NCI-H526 treated with DMSO at 0.1 percent for 48 hours (cell line): ENCODE results near the gene TGFBI.

ENCODE experiments used
- DNase-seq: peaks from one replicate; lab custom pipeline; 2025; lab: John Stamatoyannopoulos, UW

The TGFBI gene

DNA sequence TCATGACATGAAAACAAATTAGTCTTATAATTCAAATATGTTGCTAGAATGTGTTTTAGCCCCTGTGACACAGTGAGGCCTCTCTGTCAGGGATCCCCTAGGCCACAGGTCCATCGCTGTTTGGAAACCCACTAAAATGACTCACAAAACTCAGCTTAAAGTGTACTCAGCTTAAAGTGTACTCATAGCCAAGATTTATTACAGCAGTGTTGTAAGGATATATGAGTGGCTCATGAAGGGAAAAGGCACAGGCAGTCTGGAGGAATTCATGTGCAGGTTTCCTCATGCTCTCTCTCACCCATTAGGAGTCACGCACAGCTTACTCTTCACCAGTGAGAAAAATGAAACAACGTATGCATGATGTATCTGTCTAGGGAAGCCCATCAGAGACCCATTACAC, 24.4 kb upstream of the TGFBI start:
- DNase-seq: no peak

DNA sequence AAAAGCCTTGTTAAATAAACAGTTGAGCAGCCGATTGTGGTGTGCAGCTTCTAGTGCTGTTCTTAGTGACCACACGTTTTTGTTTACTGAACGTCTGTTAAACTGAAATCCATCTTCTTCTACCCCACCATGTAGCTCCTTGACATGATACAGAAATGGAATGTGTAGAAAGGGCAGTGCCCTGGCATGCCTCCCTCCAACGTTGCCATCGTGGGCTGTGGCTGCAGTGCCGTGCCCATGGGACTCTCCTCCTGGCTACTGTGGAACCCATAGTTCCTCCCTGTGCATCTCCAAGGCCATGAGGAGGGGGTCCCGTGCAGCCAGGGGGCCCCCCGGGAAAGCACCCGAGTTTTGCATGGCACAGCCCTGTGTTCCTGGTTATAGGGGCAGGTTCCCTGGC, 23.3 kb upstream of the TGFBI start:
- no peak for DNase-seq

DNA sequence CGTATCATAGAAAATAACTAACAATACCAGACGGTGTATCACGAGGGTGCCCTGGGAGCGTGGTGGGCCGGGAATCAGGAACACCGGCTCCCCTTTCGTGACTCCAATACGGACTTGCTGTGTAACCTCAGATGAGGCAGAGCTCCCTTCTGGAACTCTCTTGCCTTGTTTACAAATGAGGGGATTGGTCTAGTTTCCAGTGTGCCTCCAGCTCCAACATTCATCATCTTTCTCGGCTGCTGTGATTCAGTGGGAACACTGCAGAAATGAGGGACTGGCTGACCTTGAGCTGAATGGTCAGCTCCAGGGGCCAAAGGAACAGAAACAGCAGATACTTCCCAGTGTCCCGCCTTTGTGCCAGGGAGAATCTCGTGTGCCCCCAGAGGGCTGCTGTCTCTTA, 22.6 kb upstream of the TGFBI start:
- no peak for DNase-seq

DNA sequence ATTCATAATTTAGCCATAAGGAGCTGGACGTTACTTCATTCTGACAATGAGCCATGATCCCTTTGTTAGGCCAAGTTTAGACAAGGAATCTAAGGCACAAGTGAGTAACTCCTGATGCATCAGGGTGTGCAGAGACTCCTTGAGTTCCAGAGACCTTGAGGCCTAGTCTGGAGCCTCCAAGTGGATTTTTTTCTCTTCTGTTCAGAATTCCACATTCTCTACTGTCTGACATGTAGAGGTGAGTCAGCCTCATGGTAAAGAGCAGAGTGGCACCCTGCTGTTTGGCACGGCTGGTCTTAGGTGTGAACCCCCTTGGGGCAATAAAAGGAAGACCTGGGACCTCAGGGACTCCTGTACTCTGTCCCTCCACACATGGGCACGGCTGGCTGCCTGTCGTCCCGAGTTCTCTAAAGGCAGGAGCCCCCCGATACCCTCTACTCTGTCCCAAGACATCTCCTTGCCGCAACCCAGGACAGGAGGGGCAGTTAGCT, 22.0 kb upstream of the TGFBI start:
- no peak for DNase-seq

DNA sequence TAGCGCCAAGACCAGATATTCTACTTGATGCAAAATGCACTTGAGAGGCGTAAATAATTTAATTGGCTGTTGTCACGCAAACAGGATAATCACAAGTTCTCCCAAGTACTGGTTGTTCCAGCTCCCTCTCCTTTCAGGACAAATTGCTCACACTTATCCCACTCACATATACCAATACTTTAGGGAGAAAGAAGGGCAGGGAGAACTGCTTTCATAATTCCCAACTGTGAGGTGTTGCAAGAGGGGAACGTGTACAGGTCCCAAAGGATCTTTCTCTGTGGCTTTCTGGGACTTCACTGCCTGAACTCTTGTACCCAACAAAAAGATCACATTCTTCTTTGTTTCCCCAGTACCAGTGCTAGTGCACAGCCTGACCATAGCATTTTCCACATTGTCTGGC, 21.5 kb upstream of the TGFBI start:
- no peak for DNase-seq

DNA sequence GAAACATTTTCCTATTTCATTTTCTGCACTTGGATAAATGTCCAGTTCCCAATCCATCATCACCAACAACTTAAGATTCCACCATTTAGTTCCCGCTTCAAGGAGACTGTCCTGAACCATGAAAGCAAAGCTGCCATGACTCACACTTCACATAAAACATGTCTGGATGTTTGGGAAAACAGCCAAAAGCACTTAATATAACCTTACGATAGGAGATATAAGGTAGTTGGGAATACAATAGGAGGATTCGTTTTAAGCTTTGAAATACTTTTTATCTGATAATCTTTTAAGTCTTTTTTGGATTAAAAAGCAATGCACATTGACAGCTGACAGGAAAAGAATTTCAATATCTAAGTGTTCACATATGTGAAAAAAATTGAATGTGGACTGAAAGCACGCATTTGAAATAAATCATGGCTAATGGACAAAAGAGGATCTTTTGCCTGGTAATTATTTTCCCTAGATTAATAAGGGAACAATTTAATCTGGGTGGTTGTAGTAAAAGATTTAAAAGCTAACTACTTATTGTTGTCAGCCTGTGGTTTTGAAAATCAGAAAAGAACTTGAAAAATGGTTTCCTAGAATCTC, 17.3 kb upstream of the TGFBI start:
- no peak for DNase-seq

DNA sequence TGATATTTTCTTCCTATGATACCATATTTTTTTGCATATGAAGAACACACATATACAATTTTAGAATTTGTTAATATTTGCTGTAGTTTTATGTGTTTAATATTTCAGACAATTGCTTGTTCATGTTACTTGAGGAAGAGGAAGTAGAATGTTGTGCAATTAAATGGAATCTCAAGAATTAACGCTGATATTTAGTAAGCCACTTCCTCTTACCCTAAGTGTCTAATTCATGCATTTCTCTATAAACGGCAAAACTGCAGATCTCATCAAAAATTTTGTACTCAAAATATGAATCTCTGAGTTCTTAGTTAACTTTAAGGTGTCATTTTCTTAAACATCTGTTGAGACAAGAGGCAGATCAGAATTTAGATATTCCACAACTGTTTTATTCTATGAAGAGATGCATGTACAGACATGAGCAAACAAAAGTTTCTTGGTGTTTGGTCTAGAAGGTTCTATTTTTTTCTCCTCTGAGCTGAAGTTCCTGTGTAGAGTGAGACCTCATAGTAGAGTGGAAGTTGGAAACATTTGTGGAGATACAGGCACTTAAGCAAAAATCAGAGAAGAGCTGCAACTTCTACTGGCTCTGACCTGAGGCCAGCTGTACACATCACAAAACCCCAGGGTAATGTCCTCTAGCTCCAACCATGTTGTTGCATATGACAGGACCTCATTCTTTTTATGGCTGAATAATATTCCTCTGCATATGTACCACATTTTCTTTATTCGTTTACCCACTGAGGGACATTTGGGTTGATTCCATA, 16.6 kb upstream of the TGFBI start:
- DNase-seq: no peak

DNA sequence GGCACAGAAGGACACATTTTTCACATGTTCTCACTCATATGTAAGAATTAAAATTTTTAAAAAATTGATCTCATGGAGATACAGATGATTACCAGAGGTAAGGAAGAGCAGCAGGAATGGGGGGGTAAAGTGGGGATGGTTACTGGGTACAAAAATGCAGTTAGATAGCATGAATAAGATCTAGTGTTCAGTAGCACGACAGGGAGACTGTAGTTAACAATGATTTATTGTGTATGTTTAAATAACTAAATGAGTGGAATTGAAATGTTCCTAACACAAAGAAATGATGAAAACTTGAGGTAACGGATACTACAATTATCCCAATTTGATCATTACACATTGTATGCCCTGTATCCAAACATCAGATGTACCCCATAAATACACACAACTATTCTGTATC, 15.2 kb upstream of the TGFBI start:
- no peak for DNase-seq

DNA sequence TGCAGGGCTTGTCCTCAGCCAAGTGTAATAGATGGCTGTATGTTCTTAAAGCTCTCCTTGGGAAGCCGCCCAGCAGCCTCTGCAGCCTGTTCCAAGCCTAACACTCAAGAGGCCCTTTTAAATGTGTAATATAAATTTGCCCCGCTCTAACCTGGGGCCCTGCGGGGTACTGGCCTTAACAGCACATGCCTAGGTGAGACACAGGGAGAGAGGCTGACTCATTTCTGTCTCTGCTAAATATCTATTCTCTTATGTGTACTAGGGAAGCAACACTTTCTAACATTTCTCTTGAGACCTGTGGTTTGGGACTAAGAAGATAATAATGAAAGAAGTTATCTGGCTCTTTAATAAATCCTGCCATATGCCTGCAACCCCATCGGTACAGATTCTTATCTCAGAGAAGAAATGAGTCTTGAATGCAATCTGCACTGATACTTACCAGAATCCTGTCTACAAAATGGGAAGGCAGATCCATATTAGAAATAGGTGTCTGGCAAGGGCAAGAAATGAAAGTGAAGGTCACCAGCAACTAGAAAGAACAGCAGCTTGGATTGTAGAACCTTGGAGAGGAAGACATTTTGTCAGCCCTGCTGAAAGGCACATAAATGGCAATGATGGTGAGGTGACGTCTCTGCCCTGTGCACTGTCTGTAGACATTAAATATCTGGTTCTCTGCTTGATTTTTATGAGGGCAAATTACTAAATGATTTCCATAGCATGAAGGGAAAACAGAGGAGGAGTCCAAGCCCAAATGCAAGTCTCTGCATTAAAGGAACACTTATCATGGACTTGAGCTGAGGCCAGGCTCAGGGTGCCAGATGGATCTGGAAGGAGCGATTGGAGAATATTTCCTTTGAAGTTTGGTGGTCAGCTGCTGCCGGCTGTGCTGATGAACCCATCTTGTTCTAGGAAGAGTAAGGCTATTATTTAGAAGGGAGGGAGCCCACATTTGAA, 14.5 kb upstream of the TGFBI start:
- DNase-seq: no peak

DNA sequence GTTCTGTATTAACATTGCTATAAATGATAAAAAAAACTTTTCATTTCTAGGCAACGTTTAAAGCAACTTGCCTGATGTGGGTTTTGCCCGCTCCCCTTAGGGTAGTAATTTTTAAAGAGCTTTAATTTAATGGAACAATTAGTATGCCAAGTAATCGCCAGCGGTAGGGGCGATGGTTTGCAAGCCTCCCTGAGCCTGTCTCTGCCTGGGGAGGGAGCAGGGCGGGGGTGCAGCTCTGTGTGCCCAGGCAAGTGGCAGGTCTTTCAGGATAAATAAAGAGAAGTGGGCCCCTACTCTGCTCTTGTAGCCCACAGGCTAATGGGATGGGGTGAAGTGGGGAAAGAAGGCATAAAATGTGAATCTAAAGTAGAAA, 13.8 kb upstream of the TGFBI start:
- no peak for DNase-seq

DNA sequence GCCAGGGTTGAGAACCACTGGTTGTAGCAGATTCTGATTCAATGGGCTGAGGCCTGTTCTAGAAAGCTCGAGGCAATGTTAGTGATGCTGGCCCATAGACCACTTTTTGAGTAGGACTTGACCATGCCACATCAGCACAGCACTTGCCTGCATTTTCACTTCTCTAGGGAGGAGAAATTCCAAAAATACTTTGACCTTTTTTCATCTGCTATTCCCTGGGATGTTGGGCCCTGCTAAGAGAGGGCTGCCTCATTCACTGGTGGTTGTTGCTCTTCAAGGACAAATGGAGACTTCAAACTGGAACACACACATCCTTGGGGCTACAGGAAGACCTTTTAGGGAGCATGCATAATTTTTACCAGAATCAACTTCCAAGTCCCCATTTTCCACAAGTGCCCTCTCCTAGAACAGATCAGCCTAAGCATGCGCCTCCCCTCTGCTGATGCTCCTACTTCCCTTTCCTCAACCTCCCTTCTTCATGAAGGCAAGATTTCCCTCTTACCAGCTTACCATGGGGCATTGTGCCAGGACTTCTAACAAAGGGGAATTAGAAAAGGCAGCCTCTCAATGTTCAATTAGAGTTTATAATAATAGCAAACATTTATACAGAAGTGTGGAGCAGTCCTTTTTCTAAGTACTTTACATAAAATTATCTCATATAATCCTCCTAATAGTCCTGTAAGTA, 12.7 kb upstream of the TGFBI start:
- DNase-seq: no peak

DNA sequence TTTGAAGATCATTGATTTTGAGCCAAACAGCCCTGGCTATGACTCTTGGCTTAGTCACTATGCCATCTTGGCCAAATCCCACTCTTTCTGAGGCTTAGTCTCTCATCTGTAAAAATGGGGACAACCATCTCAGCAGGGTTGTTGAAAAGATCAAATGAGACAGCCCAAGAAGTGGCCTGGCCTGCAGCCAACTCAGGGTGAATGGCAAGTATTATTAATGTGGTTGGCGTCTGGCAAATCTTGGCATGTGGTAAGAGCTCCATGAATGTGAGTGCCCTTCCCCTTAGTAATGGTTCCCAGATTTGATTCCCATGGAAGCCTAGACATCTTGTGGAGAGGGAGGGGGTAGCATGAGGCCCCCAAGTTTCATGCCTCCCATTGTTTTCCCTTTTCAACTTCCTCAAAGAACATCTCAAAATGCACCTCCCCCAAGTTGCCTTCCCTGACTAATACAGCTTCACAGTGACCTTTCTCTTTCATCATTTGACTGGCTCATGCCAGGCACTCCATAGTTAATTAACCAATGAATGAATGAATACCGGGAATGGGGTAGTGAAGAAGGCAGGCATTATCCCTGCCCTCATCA, 11.8 kb upstream of the TGFBI start:
- no peak for DNase-seq

DNA sequence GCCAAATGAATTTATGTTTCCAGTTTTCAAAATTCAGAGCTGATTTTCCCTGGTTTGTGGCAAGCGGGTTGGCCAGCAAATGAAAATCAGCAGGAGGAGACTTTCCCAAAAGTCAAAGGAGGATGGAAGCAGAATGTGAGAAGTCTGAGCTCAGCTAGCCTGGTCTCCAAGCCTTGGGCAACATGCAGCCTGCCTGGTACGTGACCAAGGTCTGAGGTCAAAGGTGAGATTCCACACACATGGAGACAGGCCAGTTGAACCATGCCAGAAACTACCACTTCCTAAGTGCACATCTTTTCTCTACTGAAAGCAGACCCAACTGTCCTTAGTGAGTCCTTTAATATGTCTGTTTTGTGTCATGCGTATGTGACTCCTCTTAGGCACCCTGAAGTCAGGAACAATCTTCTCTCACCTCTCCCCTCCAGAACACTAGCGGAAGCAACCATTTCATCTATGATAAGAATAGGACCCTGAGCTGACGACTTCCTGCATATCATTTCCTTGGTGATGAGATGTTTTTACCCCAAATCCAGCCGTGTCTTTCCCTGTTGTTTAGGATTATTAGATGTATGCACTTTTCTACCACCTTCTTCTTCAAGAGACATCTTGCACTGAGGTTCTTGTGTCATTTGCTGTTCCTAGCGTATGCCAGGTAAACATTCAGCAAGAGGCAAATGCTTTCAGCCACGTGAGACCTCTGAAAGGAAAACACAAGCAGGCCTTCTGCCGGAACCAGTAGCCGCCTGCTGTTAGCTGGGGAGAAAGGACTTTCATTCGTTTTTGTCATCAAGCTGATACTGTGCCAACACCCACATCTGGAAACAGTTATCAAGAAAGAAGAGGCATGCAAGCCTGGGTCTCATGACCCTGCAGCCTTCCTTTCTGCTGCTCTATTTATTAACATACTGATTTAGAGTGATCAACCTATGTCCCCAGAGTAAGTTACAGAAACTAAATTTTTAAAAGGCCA, 9.7 kb upstream of the TGFBI start:
- no peak for DNase-seq

DNA sequence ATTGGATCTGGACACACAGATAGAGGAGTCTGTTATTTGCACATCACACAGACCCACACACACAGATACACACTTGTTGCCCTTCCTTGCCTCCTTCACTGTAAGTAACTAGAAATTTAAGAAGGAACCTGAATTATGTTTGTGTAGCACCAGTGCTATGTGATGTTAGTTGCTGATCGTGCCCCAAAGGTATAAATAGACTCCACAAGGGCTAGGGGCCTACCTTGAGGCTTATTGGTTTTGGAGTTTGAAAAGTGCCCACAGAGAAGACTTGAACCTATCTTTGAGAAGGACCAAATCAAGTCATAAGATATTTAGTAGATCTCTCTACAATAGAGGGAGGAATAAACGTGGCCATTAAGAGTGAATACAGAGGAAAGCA, 8.8 kb upstream of the TGFBI start:
- no peak for DNase-seq

DNA sequence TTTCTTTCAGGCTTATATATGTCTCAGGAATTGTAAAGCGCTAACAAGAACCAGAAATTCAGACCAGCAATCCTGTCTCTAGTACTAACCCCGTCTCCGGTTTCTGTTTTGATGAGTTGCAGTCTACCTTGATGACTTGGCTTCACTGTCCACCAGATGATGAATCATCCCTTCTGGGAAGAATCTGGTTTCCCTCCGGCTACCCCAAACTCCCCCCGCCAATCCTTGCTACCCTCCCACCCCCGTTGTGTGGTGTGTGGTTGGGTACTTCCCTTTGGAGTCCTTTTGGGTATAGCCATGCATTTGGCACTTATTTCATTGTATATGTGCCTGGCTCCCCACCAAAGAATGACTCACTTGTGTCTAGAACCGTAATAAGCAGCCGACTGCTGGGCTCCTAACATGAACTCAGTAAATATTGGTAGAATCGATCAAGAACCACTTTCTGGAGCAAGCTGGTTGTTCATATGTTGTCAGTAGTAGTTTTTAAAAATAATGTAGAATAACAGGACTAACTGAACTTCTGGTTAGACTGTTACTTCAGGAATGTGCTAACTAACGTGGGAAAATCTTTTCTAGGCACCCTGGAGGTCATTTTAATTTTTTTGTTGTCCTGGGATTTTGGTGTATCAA, 8.3 kb upstream of the TGFBI start:
- DNase-seq: no peak

DNA sequence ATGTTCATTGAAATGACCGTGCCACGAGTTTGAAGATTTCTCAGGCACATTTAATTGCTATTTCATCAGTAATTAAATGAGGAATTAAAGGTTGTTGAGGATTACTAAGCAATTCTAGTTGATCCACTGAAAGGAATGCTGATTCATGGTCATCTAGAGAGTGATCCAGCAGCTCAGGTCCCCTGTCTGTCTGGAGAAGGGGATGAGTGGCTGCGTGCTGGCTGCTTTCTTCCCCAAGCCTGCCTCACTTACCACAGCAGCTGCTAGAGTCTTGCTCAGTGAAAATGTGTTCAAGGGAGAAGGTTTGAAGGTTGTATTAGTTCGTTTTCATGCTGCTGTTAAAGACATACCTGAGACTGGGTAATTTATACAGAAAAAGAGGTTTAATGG, 7.8 kb upstream of the TGFBI start:
- no peak for DNase-seq

DNA sequence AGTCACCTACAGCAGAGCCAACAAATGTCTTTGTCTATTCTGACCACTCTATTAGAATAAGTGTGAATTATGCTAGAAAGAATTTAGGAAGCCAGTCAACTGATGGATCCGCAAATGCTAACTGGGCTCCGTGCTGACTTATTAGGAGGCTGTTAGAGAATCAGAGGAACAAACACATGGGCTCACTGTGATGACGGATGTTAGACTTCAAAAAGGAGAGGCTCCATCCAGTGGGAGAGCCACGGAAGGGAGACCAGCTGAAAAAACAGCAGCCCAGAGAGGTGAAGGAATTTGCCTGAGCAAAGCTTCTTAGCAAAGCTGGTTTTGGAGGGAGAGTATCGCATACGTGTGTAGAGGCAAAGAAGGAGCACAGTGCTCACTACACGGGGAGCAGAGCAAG, 5.8 kb upstream of the TGFBI start:
- DNase-seq: no peak

DNA sequence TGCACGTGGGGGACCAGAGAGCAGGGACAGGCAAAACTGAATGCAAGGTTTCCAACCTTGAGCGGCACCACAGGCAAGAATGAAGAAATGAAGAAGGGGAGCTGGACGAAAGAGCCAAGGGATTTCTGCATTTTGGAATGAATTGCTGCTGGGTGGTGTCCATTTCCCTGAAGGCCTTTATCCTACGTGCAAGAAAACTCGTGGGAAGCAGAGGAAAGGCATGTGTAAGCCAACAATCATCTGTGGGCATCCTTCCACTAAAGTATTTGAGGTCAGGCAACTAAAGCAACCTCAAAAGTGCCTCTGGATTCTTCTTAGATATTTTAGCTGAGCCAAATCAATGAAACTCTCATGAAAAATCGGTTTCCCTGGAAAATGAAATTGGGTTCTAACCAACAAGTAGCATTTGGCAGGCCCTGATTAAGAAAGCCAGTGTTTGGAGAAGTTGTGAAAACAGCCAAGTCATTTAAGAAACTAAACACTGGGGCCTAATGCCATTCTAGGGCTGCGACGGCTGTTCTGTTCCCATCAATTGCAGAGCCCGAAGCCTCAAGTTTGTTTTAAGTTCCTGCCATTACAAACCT, 4.7 kb upstream of the TGFBI start:
- DNase-seq: no peak

DNA sequence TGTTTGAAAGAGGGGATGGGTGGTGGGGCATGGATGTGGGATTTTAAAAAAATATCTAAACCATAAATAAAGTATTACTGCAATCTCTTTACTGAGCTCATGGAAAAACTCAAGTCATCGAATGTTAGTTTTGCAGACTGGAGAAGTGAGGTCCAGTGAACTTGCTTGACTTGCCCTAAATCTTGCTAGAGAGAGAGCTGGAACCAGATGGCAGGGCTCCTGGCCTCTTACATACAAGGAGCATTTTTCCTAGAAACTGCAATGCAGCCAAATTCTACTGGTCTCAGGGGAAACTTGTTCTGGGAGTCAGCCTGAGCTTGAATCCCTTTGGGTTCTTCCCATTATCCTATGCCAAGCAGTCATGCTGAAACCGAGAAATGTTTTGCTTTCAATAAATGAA, 2.9 kb upstream of the TGFBI start:
- no peak for DNase-seq

DNA sequence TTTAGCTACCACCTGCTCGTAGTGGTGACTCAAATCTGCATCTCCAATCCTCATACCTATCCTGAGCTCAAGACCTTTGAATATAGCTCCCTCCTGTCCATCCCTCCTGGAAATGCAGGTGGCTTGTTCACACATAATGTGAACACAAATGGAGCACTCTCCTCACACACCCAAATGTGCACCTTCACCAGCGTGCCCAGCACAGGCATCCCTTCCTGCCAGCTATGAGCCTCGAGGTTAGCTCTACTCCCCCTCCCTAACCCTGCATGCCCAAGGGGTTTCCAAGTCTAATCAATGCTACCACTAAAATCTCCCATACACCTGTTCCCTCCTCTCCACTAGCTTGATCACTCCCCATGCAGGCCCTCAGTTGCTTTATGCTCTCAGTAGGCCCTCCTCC, 2.2 kb upstream of the TGFBI start:
- DNase-seq: no peak
